GM18499 (cell line): ENCODE measurements around the gene KIFC3.
"Not testable (repeated sequence)": the region's sequence is repeated elsewhere in the genome, so short reads cannot be mapped to it uniquely, and the experiment has no call there.

Experiments
- ATAC-seq: cut with Tn5 transposase; IDR thresholded peaks from one replicate; pipeline ENCODE4 v1.9.1; 2021; ENCODE audit warnings: moderate number of reproducible peaks; ENCODE audit not compliant: insufficient read depth, unreplicated experiment

Gene KIFC3

GRCh38 chr16:57728336-57729181 lies 73.7 kb downstream of the KIFC3 start:
- ATAC-seq, result no peak

- no peak for ATAC-seq
These were observed 74.7 kb downstream of the KIFC3 start for GRCh38 chr16:57727610-57728009.

- ATAC-seq, result no peak
These were observed 75.8 kb downstream of the KIFC3 start for GRCh38 chr16:57726433-57726947.

- ATAC-seq, result no peak
These were observed 76.3 kb downstream of the KIFC3 start for GRCh38 chr16:57725976-57726375.

GRCh38 chr16:57725554-57725953 lies 76.7 kb downstream of the KIFC3 start:
- no peak for ATAC-seq

- ATAC-seq, result no peak
These were observed 77.1 kb downstream of the KIFC3 start for GRCh38 chr16:57725151-57725550.

- ATAC-seq, result no peak
These were observed 77.8 kb downstream of the KIFC3 start for GRCh38 chr16:57724531-57724930.

GRCh38 chr16:57723170-57723569 lies 79.1 kb downstream of the KIFC3 start:
- no peak for ATAC-seq

GRCh38 chr16:57722651-57723050 lies 79.6 kb downstream of the KIFC3 start:
- no peak for ATAC-seq

GRCh38 chr16:57722210-57722499 lies 80.1 kb downstream of the KIFC3 start:
- no peak for ATAC-seq

- ATAC-seq, result no peak
These were observed 80.7 kb downstream of the KIFC3 start for GRCh38 chr16:57721356-57722209.

- ATAC-seq, result no peak
These were observed 82.1 kb downstream of the KIFC3 start for GRCh38 chr16:57720142-57720575.

- ATAC-seq, result no peak
These were observed 88.2 kb downstream of the KIFC3 start for GRCh38 chr16:57714047-57714446.

- ATAC-seq, result no peak
These were observed 88.7 kb downstream of the KIFC3 start for GRCh38 chr16:57713596-57713995.

- ATAC-seq, result not testable (repeated sequence)
These were observed 89.7 kb downstream of the KIFC3 start for GRCh38 chr16:57712569-57712968.

GRCh38 chr16:57711993-57712392 lies 90.3 kb downstream of the KIFC3 start:
- no peak for ATAC-seq

GRCh38 chr16:57711346-57711745 lies 90.9 kb downstream of the KIFC3 start:
- no peak for ATAC-seq

- ATAC-seq, result no peak
These were observed 92.6 kb downstream of the KIFC3 start for GRCh38 chr16:57709663-57710062.
